SJCRH30 (cell line): Measurements from ENCODE around the gene AKAP6. TPM values are rescaled to one million over a fixed set of nuclear protein-coding genes. Genes with fewer than 3 reads are reported as not detected.
A peak's percentile ranks its signal among the peaks of the same experiment; 100 is the strongest.

Experiments
- DNase-seq, 2 experiments: peaks; one replicate each; pipeline ENCODE4 v3.0.0-alpha.2; 2015 to 2020
- H3K27ac ChIP-seq: fragments of 250-450 bp; sonication (Bioruptor Pico); 2 replicates; pipeline ENCODE4 v1.5.1; 2020; ENCODE audit warnings: mild to moderate bottlenecking, moderate library complexity
- H3K27me3 ChIP-seq: fragments of 250-450 bp; sonication (Bioruptor Pico); 2 replicates; pipeline ENCODE4 v1.5.1; 2020; ENCODE audit warnings: mild to moderate bottlenecking, moderate library complexity
- H3K36me3 ChIP-seq: fragments of 250-450 bp; sonication (Bioruptor Pico); 2 replicates; pipeline ENCODE4 v1.5.1; 2020; ENCODE audit warnings: mild to moderate bottlenecking, moderate library complexity
- H3K4me1 ChIP-seq: fragments of 250-450 bp; sonication (Bioruptor Pico); 2 replicates; pipeline ENCODE4 v1.5.1; 2020; ENCODE audit warnings: mild to moderate bottlenecking, moderate library complexity
- H3K4me3 ChIP-seq: fragments of 250-450 bp; sonication (Bioruptor Pico); 2 replicates; pipeline ENCODE4 v1.5.1; 2020; ENCODE audit warnings: mild to moderate bottlenecking, moderate library complexity
- H3K9me3 ChIP-seq: fragments of 250-450 bp; sonication (Bioruptor Pico); replicated peaks from 2 replicates; pipeline ENCODE4 v1.5.1; 2020; ENCODE audit warnings: mild to moderate bottlenecking, moderate library complexity
- total RNA-seq: library from RNA; depleted of rRNA; stranded (reverse); fragments of >200 nt; shearing (Covaris generic); gene quantifications from 2 replicates; pipeline ENCODE4 v1.2.3, GENCODE V29; 2014

Gene AKAP6
- total RNA-seq, 1 experiment from 2014 or later: 14.6 TPM

DNA sequence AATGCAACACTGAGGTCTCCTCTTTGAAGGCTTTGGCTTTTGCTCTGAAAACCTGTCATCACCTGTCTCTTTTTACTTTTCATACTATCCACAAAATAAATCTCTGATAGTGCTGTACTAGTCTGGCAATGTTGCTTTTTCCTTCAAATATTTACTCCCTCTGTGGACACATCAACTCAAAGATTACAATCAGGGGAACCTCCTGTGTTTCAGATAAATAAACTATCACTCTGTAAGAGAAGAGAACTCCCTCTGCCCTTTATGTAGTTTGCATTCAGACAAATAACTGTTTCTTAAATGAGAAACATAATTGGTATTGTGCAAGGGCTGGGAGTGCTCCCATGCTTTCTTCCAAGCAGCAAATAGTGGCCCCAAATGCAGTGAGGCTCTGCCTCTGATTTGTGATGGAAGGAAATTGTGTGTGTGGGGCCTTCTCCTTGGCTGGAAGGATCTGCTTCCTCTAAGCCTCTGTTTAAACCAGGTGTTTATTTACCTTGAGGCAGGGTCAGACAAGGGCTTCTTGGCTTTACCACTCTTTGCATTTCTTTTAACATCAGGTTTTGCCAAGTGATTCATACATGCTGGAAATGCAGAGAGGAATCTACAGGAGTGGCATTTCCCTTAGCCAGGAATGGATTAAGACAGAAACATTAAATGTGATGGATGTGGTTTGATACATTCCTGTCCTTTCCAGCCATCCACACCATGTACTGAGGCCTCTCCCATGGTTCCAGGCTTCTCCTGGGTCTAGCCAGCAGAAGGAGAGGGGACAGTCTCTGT lies 69.0 kb downstream of the AKAP6 start:
- no peak overlapping the region for H3K4me3 ChIP-seq
- H3K27ac ChIP-seq: no peak overlapping the region
- H3K27me3 ChIP-seq: no peaks in the 10 kb centered on the region
- H3K36me3 ChIP-seq: no peaks in the 10 kb centered on the region
- H3K4me1 ChIP-seq: peaks cover 7% of the 10 kb centered on the region
- H3K9me3 ChIP-seq: peaks cover 5% of the 10 kb centered on the region; the same call in 1 of the 2 replicates
- peak in 1 of 2 experiments; percentile 31 for DNase-seq

GRCh38 chr14:32399920-32400319 lies 70.8 kb downstream of the AKAP6 start:
- H3K4me1 ChIP-seq: peaks cover 17% of the 10 kb centered on the region

GRCh38 chr14:32400480-32400879 lies 71.4 kb downstream of the AKAP6 start:
- Histone ChIP-seq H3K36me3 (no peaks in the 10 kb centered on the region), H3K9me3 (no peaks in the 10 kb centered on the region), H3K4me1 (peaks cover 20% of the 10 kb centered on the region), H3K4me3 (no peak overlapping the region), H3K27me3 (no peaks in the 10 kb centered on the region), H3K27ac (no peak overlapping the region)
- DNase-seq: no peak

More at GRCh38 chr14:32399920-32400319, 70.8 kb downstream of the AKAP6 start:
- DNase-seq: no peak
- Histone ChIP-seq H3K27ac (no peak overlapping the region), H3K9me3 (no peaks in the 10 kb centered on the region), H3K4me3 (no peak overlapping the region), H3K36me3 (no peaks in the 10 kb centered on the region), H3K27me3 (no peaks in the 10 kb centered on the region)

- DNase-seq: no peak
- no peaks in the 10 kb centered on the region for H3K36me3 ChIP-seq
- no peaks in the 10 kb centered on the region for H3K27me3 ChIP-seq
- H3K27ac ChIP-seq: no peak overlapping the region
- no peaks in the 10 kb centered on the region for H3K9me3 ChIP-seq
- peaks cover 18% of the 10 kb centered on the region for H3K4me1 ChIP-seq
- no peak overlapping the region for H3K4me3 ChIP-seq
Measured at GRCh38 chr14:32403021-32403420, 73.9 kb downstream of the AKAP6 start.

- H3K4me1 ChIP-seq: peaks cover 13% of the 10 kb centered on the region
- no peaks in the 10 kb centered on the region for H3K9me3 ChIP-seq
- no peaks in the 10 kb centered on the region for H3K27me3 ChIP-seq
- H3K36me3 ChIP-seq: no peaks in the 10 kb centered on the region
- no peak overlapping the region for H3K27ac ChIP-seq
- H3K4me3 ChIP-seq: no peak overlapping the region
- DNase-seq: no peak
Measured at GRCh38 chr14:32403688-32404087, 74.6 kb downstream of the AKAP6 start.

- Histone ChIP-seq H3K9me3 (no peaks in the 10 kb centered on the region), H3K4me1 (peaks cover 13% of the 10 kb centered on the region), H3K36me3 (no peaks in the 10 kb centered on the region), H3K27me3 (no peaks in the 10 kb centered on the region), H3K4me3 (no peak overlapping the region), H3K27ac (no peak overlapping the region)
- DNase-seq: peak; percentile 57 to 67
Measured at GRCh38 chr14:32404784-32405573, 75.9 kb downstream of the AKAP6 start.

GRCh38 chr14:32405856-32406255 lies 76.8 kb downstream of the AKAP6 start:
- H3K4me1 ChIP-seq: peaks cover 13% of the 10 kb centered on the region
- no peak overlapping the region for H3K27ac ChIP-seq
- no peak for DNase-seq
- no peak overlapping the region for H3K4me3 ChIP-seq
- H3K36me3 ChIP-seq: no peaks in the 10 kb centered on the region
- no peaks in the 10 kb centered on the region for H3K9me3 ChIP-seq
- no peaks in the 10 kb centered on the region for H3K27me3 ChIP-seq

- H3K36me3 ChIP-seq: no peaks in the 10 kb centered on the region
- DNase-seq: no peak
- no peak overlapping the region for H3K27ac ChIP-seq
- no peaks in the 10 kb centered on the region for H3K27me3 ChIP-seq
- H3K4me1 ChIP-seq: peaks cover 13% of the 10 kb centered on the region
- H3K9me3 ChIP-seq: no peaks in the 10 kb centered on the region
- H3K4me3 ChIP-seq: no peak overlapping the region
Measured at GRCh38 chr14:32407130-32407529, 78.0 kb downstream of the AKAP6 start.

DNA sequence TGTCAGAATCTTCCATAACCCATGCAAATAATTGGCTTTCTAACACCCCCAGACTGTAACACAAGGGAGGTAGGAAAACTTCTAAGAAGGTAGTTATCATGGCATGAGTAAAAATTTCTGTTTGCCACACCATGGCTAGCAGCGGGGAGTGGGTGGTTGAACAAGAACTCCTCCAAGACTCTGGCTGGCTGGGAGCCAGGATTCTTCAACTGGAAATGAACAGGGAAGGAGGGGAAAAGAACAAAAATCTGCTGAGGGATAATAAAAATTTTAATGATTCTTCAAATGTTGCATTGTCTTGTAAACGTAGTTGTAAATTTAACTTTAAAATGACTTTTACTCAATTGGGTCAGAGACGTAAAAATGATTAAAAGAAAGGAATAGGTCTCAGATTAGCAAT lies 78.9 kb downstream of the AKAP6 start:
- peaks cover 13% of the 10 kb centered on the region for H3K4me1 ChIP-seq
- no peaks in the 10 kb centered on the region for H3K27me3 ChIP-seq
- no peaks in the 10 kb centered on the region for H3K9me3 ChIP-seq
- H3K4me3 ChIP-seq: no peak overlapping the region
- DNase-seq: no peak
- no peaks in the 10 kb centered on the region for H3K36me3 ChIP-seq
- no peak overlapping the region for H3K27ac ChIP-seq

GRCh38 chr14:32412103-32412502 lies 83.0 kb downstream of the AKAP6 start:
- Histone ChIP-seq H3K4me1 (peaks cover 18% of the 10 kb centered on the region), H3K27me3 (no peaks in the 10 kb centered on the region), H3K27ac (no peak overlapping the region), H3K9me3 (no peaks in the 10 kb centered on the region), H3K36me3 (no peaks in the 10 kb centered on the region), H3K4me3 (no peak overlapping the region)
- no peak for DNase-seq

DNA sequence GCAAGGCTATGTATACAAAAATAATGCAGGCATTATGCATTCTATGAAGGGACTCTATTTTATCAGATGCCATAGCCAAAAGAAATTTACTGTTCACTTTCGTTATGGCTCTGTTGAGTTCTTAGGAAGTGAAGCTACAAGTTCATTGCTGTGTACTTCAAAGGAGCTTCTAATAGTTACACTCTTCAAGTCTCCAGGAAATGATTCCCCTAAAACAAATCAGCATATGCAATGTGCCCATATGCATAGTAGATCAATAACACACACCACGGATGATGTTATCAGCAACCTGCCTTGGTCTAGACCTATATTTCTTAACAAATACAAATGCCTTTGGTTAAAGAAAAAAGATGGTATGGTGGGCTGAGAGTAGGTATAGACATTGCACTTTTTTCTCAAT lies 83.4 kb downstream of the AKAP6 start:
- no peak for DNase-seq
- Histone ChIP-seq H3K36me3 (no peaks in the 10 kb centered on the region), H3K27me3 (no peaks in the 10 kb centered on the region), H3K4me1 (peaks cover 23% of the 10 kb centered on the region), H3K27ac (no peak overlapping the region), H3K4me3 (no peak overlapping the region), H3K9me3 (no peaks in the 10 kb centered on the region)

- Histone ChIP-seq H3K4me1 (peaks cover 37% of the 10 kb centered on the region), H3K27ac (peak overlapping the region; percentile 20; the same call in 1 of the 2 replicates)
- DNase-seq: no peak
Measured at GRCh38 chr14:32413967-32414640, 85.0 kb downstream of the AKAP6 start.

DNA sequence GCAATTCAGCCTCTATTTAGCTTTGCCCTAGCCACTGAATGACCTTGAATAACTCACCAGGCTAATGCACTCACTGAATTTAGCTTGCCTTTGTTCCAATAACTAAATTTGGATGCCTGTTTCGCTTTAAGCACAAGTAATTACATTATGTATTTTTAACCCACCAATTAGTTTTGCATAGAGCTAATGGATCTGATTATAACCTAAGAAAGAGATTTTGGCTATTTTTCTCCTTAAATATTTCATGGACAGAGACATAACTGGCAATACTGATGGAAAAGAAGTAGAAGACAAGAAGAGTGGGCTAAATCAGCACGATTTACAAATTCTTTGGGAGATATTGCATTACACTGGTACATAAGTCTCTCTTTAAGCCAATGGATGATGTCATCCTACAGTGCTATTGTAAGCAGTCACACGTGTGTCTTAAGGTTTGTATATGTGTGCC lies 85.7 kb downstream of the AKAP6 start:
- peak overlapping the region; percentile 20; the same call in 1 of the 2 replicates for H3K27ac ChIP-seq
- H3K9me3 ChIP-seq: no peaks in the 10 kb centered on the region
- DNase-seq: peak in 1 of 2 experiments; percentile 64

More at GRCh38 chr14:32413967-32414640, 85.0 kb downstream of the AKAP6 start:
- H3K27me3 ChIP-seq: no peaks in the 10 kb centered on the region
- no peaks in the 10 kb centered on the region for H3K36me3 ChIP-seq
- no peaks in the 10 kb centered on the region for H3K9me3 ChIP-seq
- no peak overlapping the region for H3K4me3 ChIP-seq

DNA sequence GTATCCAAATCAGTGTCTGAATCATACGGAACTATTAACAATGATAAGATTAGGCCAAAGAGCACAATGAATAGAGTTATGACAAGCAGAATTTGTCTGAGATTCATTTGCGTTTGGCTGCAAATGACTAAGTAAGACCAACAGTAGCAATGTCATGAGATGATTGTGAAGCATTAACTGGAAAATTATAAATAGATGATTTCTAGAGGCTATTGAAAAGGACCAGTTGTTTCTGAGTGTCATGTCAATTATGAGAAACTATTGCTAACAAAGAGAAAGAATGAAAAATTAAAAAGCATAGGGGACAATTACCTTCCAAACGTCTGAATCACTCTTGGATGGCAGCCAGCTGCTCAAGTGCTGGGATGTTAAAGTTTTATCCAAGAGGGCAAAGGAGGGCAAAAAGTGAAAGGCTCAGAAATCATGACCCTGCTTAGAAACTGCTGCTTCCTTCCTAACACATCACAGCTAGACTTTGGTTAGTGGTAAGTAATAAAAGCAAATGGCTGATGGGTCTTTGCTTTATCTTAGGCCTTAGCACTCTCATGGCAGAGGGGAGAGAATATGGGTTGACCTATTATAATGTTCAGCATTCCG lies 89.0 kb downstream of the AKAP6 start:
- Histone ChIP-seq H3K4me1 (peaks cover 47% of the 10 kb centered on the region), H3K9me3 (0 out of 2 replicates have a peak, but pooled peaks cover 3% of the 10 kb centered on the region), H3K4me3 (peak overlapping the region; percentile 3), H3K36me3 (no peaks in the 10 kb centered on the region), H3K27ac (peak overlapping the region; percentile 70), H3K27me3 (no peaks in the 10 kb centered on the region)
- DNase-seq: peak; percentile 83 to 91

More for the DNA sequence above, 85.7 kb downstream of the AKAP6 start:
- H3K36me3 ChIP-seq: no peaks in the 10 kb centered on the region
- H3K27me3 ChIP-seq: no peaks in the 10 kb centered on the region
- peaks cover 44% of the 10 kb centered on the region for H3K4me1 ChIP-seq
- no peak overlapping the region for H3K4me3 ChIP-seq
